Transverse colon (tissue), 4 donors: Measurements from ENCODE around the gene NOTCH3. TPM values are rescaled to one million over a fixed set of nuclear protein-coding genes. Genes with fewer than 3 reads are reported as not detected.

Source experiments
- DNase-seq: peaks from one replicate; pipeline ENCODE4 v3.0.0-alpha.2; 2019
- H3K27ac ChIP-seq, 4 donors: fragments of 200-600 bp; sonication (generic); 2 replicates each; pipeline ENCODE4 v1.5.1; 2016 to 2018; ENCODE audit warnings: inconsistent platforms in 4 of 4
- H3K27me3 ChIP-seq: fragments of 200-600 bp; sonication (generic); 2 replicates; pipeline ENCODE4 v1.5.1; 2017; ENCODE audit warnings: inconsistent platforms
- H3K36me3 ChIP-seq, 4 donors: fragments of 200-600 bp; sonication (generic); 2 replicates each; pipeline ENCODE4 v1.5.1; 2017 to 2019; ENCODE audit warnings: inconsistent platforms in 4 of 4
- H3K4me1 ChIP-seq, 4 donors: fragments of 200-600 bp; sonication (generic); 2 replicates each; pipeline ENCODE4 v1.5.1; 2017 to 2020; ENCODE audit warnings: inconsistent platforms in 4 of 4
- H3K4me3 ChIP-seq, 4 donors: fragments of 200-600 bp; sonication (generic); 1 replicate in 1 of 4; 2 replicates in 3 of 4; pipeline versions ENCODE4 v1.5.1 to v1.6.1; 2017 to 2019; ENCODE audit warnings: inconsistent platforms in 4 of 4
- H3K9me3 ChIP-seq, 2 donors: fragments of 200-600 bp; sonication (generic); 2 replicates each; pipeline ENCODE4 v1.5.1; 2017 to 2019; ENCODE audit warnings: inconsistent platforms in 2 of 2
- CTCF ChIP-seq, 5 experiments: fragments of 200-600 bp in 3 of 5; fragments of 450-650 bp in 2 of 5; sonication (generic) in 3 of 5; IDR thresholded peaks; 1 replicate in 2 of 5; 2 replicates in 3 of 5; pipeline ENCODE4 v1.5.1; 2016 to 2017; ENCODE audit warnings: antibody characterized with exemption in 5 of 5, inconsistent platforms in 3 of 5, mild to moderate bottlenecking in 2 of 5, moderate library complexity in 1 of 5
- EP300 ChIP-seq: sonication (generic); formaldehyde crosslinking; IDR thresholded peaks from one replicate; pipeline ENCODE4 v1.6.1; 2017; ENCODE audit warnings: antibody characterized with exemption, low read depth
- POLR2A ChIP-seq: fragments of 450-650 bp; IDR thresholded peaks from one replicate; pipeline ENCODE4 v1.6.1; 2016; ENCODE audit warnings: antibody characterized with exemption, mild to moderate bottlenecking, moderate library complexity
- POLR2AphosphoS5 ChIP-seq, 3 donors: sonication (generic); formaldehyde crosslinking; IDR thresholded peaks; one replicate each; pipeline ENCODE4 v1.6.1; 2016; ENCODE audit warnings: antibody characterized with exemption in 3 of 3
- WGBS, 2 donors: methylation state at CpG; one replicate each; pipeline ENCODE4 v1.1.5; 2018; ENCODE audit warnings: low coverage in 1 of 2; 5-methylcytosine and 5-hydroxymethylcytosine counted together
- in situ Hi-C, 4 donors: fragments of 200-750 bp; cut with MboI; loops; one replicate each; pipeline versions ENCODE4 v1.15.0 to v1.15.1; 2017; ENCODE audit warnings: low sequenced_read_pairs in 3 of 4, low pct_ligation_motif_present in 1 of 4, low pct_unique_long_range_greater_than_20kb in 1 of 4
- intact Hi-C: fragments of 100-400 bp; cut with DNase I; formaldehyde crosslinking; loops from one replicate; pipeline ENCODE4 v1.15.1; 2023; ENCODE audit warnings: low total_unique reads
- total RNA-seq, 4 donors: library from RNA; depleted of rRNA; stranded (reverse); fragments of >200 nt; gene quantifications; one replicate each; pipeline ENCODE4 v1.1.0, GENCODE V29; 2016

Gene NOTCH3
- total RNA-seq, 4 donors from 2014 or later: 2.2 to 16.3 (median 4.7) TPM

- no peak for TF ChIP-seq CTCF (IDR thresholded peaks at IDR 0.05)
- TF ChIP-seq POLR2AphosphoS5 (IDR thresholded peaks at IDR 0.05): no peak
- no peak for TF ChIP-seq POLR2A
- TF ChIP-seq EP300: no peak
- in situ Hi-C loops: no loop called here
These were observed 78.3 kb downstream of the NOTCH3 start for GRCh38 chr19:15122331-15123030.

DNA sequence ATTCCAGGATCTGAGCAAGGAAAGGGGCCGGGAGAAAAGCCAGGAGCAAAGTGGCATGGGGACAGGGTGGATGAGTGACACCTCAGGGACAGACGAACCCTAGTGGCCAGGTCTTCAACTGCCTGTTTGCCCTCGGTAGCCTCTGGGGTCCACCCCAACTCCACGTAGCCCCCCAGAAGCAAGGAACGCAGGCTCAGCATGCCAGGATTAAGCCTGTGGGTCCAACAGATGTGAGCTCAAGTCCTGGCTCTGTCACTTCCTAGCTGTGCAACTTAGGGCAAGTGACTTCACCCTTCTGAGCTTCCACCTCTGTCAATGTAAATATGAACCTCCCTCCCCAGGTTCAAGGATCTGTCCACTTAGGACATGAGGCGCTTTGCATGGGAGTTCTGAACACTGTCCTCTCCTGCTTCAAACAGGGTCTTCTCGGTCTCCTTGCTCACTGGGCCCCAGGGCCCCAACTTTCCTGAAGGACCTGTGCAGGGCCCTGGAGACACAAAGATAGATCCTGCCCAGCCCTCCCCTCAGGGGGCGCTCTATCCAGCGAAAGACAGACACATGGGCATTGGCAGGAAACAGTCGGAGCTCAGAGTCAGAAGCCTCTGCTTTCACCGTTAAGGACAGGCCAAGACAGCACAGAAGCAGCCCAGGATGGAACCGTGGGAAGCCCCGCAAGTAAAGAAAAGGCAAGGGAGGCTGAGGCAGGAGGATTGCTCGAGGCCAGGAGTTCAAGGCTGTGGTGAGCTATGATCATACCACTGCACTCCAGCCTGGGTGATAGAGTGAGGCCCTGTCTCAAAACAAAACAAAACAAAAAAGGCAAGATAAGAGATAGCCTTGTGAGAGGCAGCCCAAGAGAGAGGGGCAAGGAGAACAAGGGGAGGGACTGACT lies 80.4 kb downstream of the NOTCH3 start:
- DNase-seq: no peak

More at GRCh38 chr19:15122331-15123030, 78.3 kb downstream of the NOTCH3 start:
- 93 to 97% methylated on average over 4 to 14 of the region's 21 CpGs for WGBS, 2 donors
- DNase-seq: no peak
- peaks cover 12 to 21% (median 18%) of the 10 kb centered on the region in 4 donors for H3K4me1 ChIP-seq
- intact Hi-C loops: no loop called here
- H3K4me3 ChIP-seq: no peak overlapping the region
- H3K9me3 ChIP-seq: no peaks in the 10 kb centered on the region
- no peak overlapping the region for H3K27ac ChIP-seq
- no peaks in the 10 kb centered on the region for H3K27me3 ChIP-seq
- peaks cover 0 to 40% (median 20%) of the 10 kb centered on the region in 4 donors for H3K36me3 ChIP-seq

GRCh38 chr19:15118789-15119494 lies 81.9 kb downstream of the NOTCH3 start:
- peaks cover 0 to 58% (median 26%) of the 10 kb centered on the region in 4 donors for H3K36me3 ChIP-seq
- H3K4me1 ChIP-seq: peaks cover 2 to 13% (median 5%) of the 10 kb centered on the region in 4 donors
- intact Hi-C loops (no loop called here), in situ Hi-C loops (no loop called here)
- H3K27me3 ChIP-seq: no peaks in the 10 kb centered on the region
- H3K9me3 ChIP-seq: no peaks in the 10 kb centered on the region
- WGBS, 2 donors: 94% methylated on average over 20 of the region's 20 CpGs; no CpG with 5 or more reads in 1 of the 2 donors
- TF ChIP-seq EP300 (no peak), POLR2A (no peak), CTCF (IDR thresholded peaks at IDR 0.05) (no peak), POLR2AphosphoS5 (IDR thresholded peaks at IDR 0.05) (no peak)
- no peak overlapping the region for H3K27ac ChIP-seq
- no peak for DNase-seq
- no peak overlapping the region for H3K4me3 ChIP-seq

More for the DNA sequence above, 80.4 kb downstream of the NOTCH3 start:
- Histone ChIP-seq H3K36me3 (peaks cover 0 to 58% (median 26%) of the 10 kb centered on the region in 4 donors), H3K9me3 (no peaks in the 10 kb centered on the region), H3K4me1 (peaks cover 8 to 20% (median 12%) of the 10 kb centered on the region in 4 donors), H3K27ac (no peak overlapping the region), H3K27me3 (no peaks in the 10 kb centered on the region), H3K4me3 (no peak overlapping the region)
- WGBS, 2 donors: 95% methylated on average over 3 to 14 of the region's 14 CpGs
- no peak for TF ChIP-seq EP300
- intact Hi-C loops (no loop called here), in situ Hi-C loops (no loop called here)

DNA sequence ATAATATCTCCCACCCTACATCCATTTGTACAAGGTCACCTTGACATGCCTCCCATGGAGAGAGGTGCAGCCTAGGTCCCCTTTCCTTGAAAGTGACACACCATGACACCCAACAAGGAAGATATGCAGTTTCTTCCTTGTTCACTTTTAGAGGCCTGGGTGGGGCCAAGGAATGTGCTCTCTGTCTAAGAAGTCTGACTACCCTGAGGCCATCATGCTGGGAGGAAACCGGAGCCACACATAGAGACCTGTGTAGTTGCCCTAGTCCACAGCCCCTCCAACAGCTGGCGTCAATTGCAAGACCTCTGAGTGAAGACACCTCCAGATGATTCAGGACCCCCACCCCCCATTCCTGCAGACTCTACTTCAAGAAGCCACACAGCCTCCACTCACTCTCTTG lies 82.5 kb downstream of the NOTCH3 start:
- H3K4me3 ChIP-seq: no peak overlapping the region
- H3K27ac ChIP-seq: no peak overlapping the region

More for the DNA sequence above, 82.5 kb downstream of the NOTCH3 start:
- Histone ChIP-seq H3K4me1 (peaks cover 0 to 6% (median under 1%) of the 10 kb centered on the region in 4 donors), H3K9me3 (no peaks in the 10 kb centered on the region), H3K36me3 (peaks cover 0 to 58% (median 26%) of the 10 kb centered on the region in 4 donors), H3K27me3 (no peaks in the 10 kb centered on the region)
- no peak for DNase-seq
- in situ Hi-C loops: no loop called here
- WGBS, 2 donors: 95% methylated on average over 2 of the region's 2 CpGs; no CpG with 5 or more reads in 1 of the 2 donors
- intact Hi-C loops: no loop called here
- TF ChIP-seq EP300 (no peak), POLR2A (no peak), POLR2AphosphoS5 (IDR thresholded peaks at IDR 0.05) (no peak), CTCF (IDR thresholded peaks at IDR 0.05) (no peak)
